Dermis blood vessel endothelial cell (primary cell): ENCODE measurements around the gene SGPP2. TPM values are rescaled to one million over a fixed set of nuclear protein-coding genes. Genes with fewer than 3 reads are reported as not detected.

ENCODE experiments used
- DNase-seq: peaks from one replicate; pipeline ENCODE4 v3.0.0; 2010
- total RNA-seq: library from RNA; depleted of rRNA; stranded (reverse); fragments of >200 nt; gene quantifications from 2 replicates; pipeline ENCODE4 v1.2.3, GENCODE V29; 2014

SGPP2 gene
- total RNA-seq, 1 donor from 2014 or later: 0.17 TPM

GRCh38 chr2:222479859-222480258, 55.5 kb downstream of the SGPP2 start:
- DNase-seq: no peak

- no peak for DNase-seq
Measured at GRCh38 chr2:222480497-222480896, 56.2 kb downstream of the SGPP2 start.

- no peak for DNase-seq
Measured at GRCh38 chr2:222481941-222482340, 57.6 kb downstream of the SGPP2 start.

DNA sequence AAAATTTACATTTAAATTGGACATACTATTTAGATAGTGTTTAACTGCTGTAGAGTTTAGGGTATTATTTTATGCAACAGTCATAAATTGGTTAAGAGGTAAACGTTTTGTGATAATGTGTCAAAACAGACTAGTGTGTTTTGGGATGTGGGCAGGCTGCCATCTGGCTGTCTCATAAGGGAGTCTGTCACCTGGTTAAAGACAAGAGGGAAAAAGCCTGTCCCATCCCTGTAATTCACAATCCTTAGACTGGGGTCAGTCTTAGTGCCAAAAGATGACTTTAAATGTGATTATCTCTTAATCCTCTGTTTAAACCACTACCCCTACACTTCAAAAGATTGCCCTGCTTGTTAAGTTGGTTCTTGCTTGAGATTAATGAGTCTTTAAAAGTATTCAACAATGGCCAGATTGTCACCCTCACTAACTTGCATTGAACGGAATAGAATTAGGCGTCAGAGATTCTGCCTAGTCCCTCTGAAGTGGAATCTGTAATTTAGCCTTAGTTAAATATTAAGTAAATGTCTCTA, 59.2 kb downstream of the SGPP2 start:
- DNase-seq: peak; percentile 7

- no peak for DNase-seq
Measured at GRCh38 chr2:222485367-222486211, 61.2 kb downstream of the SGPP2 start.

- no peak for DNase-seq
Measured at GRCh38 chr2:222490131-222490530, 65.8 kb downstream of the SGPP2 start.

GRCh38 chr2:222492683-222493082, 68.3 kb downstream of the SGPP2 start:
- DNase-seq: no peak

- DNase-seq: no peak
Measured at GRCh38 chr2:222494104-222494739, 69.9 kb downstream of the SGPP2 start.

DNA sequence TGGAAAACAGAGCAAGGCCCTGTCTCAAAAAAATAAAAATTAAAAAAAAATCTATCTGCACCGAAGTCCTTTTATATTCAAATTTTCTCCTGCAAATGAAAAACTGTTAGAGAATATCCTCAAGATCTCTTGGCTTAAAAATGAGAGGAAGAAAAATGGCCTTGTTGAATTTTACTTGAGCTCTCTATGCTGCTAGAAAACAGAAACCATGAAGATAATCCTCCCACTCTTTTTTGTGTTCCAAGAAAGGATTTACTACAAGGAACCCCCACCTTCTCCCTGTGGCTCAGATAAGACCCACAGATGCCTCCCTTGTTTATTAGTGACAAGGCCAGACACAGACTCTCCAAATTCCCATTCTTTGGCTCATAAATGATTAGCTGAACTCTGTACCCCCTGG, 71.0 kb downstream of the SGPP2 start:
- no peak for DNase-seq

GRCh38 chr2:222499226-222499625, 74.9 kb downstream of the SGPP2 start:
- no peak for DNase-seq

- no peak for DNase-seq
Measured at GRCh38 chr2:222504191-222504590, 79.8 kb downstream of the SGPP2 start.

GRCh38 chr2:222504719-222505118, 80.4 kb downstream of the SGPP2 start:
- no peak for DNase-seq

GRCh38 chr2:222506230-222506935, 82.0 kb downstream of the SGPP2 start:
- no peak for DNase-seq

DNA sequence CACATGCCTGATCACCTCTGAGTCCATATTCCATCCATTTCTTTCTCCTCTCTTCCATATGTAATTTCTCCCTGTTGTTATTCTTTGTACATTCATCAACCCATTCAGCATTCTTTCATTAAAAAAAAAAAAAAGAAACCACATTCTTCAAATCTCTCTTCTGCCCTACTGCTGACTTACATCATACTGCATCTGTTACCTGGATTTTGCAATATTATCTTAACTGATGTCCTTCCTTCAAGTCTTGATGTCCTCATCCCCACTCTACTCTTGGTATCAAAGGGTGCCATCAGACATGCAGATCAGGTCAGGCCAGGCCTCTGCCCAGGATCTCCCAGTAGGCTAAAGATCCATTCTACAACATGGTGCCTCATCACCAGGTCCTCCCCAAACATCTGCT, 90.6 kb downstream of the SGPP2 start:
- no peak for DNase-seq

DNA sequence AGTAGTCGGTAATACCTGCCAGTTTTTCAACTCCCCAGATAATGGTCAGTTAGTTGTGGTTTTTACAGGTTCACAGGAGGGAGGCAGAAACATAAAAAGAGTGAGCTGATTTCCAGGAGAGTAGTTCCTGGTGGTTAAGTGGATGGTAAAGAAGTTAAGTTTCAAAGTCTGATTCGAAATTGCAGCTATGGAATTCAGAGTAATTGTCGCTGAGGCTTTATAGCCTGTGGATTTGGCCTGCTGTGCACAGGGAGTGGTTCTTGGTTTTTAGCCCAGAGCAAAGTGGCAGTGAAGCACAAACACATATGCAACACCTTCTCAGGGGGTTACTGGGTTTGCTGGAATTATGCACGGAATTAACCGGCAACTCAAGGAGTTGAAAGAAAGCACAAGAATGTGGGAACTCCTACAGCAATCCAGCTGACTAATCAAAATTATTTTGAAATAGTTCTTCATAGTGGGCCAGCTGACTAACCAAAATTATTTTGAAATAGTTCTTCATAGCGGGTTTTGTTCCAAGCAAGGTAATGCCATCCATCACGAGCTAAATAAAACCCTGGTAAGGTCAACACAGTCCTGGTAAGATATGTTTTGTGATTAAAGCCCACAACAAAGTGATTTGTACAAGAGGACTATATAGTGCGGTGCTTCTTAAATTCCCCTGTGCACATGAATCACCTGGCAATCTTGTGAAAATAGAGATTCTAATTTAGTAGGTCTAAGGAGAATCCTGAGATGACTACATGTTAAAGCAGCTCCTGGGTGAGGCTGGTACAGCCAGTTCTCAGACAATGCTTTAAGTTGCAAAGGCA, 94.4 kb downstream of the SGPP2 start:
- no peak for DNase-seq

DNA sequence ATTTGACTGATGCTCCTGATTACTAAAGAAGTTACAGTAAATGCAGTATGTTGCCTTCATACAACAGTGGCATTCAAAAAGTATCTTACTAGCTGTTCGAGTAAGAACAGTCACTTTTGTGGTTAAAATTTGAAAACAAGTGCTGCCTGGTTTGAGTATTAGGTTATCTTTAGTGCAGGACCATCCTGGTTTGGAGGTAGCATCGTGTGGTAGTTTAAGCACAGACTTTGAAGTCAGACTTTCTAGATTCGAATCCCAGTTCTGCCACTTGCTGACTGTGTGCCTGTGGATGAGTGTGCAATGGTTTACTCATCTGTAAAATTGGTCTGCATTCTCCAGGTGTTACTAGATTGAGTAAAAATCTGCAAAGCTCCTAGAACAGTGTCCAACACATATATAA, 96.8 kb downstream of the SGPP2 start:
- DNase-seq: no peak

DNA sequence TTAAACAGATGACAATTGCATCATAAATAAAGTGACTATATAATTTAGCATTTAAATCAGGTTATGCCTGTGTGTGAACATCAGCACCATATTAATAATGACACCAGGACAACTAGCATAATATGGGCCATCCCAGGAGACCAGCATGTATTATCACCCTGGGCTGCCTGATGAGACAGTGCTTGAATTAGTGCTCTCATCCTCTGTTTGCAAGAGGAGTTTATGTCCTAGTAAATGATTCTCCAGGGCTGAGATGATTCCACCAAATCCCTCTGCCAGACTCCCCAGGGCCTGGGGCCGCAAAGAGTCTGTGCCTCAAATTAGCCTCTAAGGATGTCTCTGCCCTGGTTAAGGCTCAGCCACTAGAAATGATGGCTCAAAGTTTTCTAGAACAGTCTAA, 97.7 kb downstream of the SGPP2 start:
- DNase-seq: no peak

- no peak for DNase-seq
Measured at GRCh38 chr2:222523783-222524544, 99.6 kb downstream of the SGPP2 start.

DNA sequence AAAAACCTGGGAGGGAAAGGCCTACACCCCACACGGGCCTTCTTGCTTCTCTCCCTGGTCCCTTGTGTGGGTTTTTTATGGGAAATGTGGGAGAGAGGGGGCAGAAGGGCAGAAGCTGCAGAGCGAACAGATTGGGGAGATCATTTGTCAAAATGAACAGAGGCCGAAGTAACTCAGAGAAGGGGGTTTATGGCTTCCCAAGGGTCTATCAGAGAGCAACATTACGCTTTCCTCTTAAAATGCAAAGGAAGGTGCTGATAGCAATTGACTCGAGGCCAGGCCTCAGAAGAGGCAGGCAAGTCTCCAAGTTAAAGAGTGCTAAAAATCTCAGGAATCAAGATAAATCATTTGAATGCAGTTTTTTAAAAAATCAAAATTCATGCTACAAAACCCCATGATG, 101.5 kb downstream of the SGPP2 start:
- no peak for DNase-seq

DNA sequence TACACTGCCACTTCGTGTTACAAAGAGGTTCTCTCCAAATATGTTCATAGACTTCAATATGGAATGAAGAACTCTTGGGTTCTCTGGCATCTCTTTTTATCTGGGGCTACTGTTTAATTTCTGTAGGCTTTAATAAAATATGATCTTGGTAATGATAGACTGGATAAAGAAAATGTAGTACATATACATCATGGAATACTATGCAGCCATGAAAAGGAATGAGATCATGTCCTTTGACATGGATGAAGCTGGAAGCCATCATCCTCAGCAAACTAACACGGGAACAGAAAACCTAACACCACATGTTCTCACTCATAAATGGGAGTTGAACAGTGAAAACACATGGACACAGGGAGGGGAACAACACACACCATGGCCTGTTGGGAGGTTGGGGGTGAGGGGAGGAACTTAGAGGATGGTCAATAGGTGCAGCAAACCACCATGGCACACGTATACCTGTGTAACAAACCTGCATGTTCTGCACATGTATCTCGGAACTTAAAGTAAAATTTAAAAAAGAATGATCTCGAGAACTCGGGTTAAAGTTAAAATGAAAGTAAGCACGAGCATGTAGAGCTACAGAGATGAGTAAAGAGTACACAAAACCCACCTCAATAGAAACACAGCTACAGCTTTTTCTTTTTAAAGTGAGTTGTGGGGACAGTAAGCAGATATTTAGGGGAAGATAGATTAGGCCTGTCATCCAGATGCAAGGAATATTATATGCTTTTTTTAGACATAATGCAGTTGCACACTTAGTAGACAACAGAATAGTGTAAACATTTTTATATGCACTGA, 102.3 kb downstream of the SGPP2 start:
- DNase-seq: no peak

GRCh38 chr2:222532315-222532714, 108.0 kb downstream of the SGPP2 start:
- DNase-seq: no peak
